Measurements from ENCODE around the gene SULT1E1. TPM values are rescaled to one million over a fixed set of nuclear protein-coding genes. Genes with fewer than 3 reads are reported as not detected.

Gene SULT1E1
- total and polyA plus RNA-seq, 10 of the 15 experiments (the other 5 are each of a cell fraction or from before 2014, with no cell fraction given): not detected

GRCh38 chr4:69833251-69833650 is 26.7 kb downstream of the SULT1E1 start (continued):
- TF ChIP-seq PRDM15 (CRISPR knock-in tag; IDR thresholded peaks at IDR 0.05) (no peak), E4F1 (IDR thresholded peaks at IDR 0.05; ENCODE audit: borderline replicate concordance, partially characterized antibody) (no peak), HDAC6 (IDR thresholded peaks at IDR 0.05; ENCODE audit: unreplicated experiment) (no peak)

All from GM12878 (cell line).